Activated T-cell treated with anti-CD3 and anti-CD28 coated beads for 24 hours (primary cell): ENCODE measurements around the gene FGD3.
"Not testable (repeated sequence)": the region's sequence is repeated elsewhere in the genome, so short reads cannot be mapped to it uniquely, and the experiment has no call there.

ENCODE experiments used
- DNase-seq: peaks from one replicate; pipeline ENCODE4 v3.0.0-alpha.2; 2020; ENCODE audit warnings: low read depth

The FGD3 gene, protein sequence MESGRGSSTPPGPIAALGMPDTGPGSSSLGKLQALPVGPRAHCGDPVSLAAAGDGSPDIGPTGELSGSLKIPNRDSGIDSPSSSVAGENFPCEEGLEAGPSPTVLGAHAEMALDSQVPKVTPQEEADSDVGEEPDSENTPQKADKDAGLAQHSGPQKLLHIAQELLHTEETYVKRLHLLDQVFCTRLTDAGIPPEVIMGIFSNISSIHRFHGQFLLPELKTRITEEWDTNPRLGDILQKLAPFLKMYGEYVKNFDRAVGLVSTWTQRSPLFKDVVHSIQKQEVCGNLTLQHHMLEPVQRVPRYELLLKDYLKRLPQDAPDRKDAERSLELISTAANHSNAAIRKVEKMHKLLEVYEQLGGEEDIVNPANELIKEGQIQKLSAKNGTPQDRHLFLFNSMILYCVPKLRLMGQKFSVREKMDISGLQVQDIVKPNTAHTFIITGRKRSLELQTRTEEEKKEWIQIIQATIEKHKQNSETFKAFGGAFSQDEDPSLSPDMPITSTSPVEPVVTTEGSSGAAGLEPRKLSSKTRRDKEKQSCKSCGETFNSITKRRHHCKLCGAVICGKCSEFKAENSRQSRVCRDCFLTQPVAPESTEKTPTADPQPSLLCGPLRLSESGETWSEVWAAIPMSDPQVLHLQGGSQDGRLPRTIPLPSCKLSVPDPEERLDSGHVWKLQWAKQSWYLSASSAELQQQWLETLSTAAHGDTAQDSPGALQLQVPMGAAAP

DNA sequence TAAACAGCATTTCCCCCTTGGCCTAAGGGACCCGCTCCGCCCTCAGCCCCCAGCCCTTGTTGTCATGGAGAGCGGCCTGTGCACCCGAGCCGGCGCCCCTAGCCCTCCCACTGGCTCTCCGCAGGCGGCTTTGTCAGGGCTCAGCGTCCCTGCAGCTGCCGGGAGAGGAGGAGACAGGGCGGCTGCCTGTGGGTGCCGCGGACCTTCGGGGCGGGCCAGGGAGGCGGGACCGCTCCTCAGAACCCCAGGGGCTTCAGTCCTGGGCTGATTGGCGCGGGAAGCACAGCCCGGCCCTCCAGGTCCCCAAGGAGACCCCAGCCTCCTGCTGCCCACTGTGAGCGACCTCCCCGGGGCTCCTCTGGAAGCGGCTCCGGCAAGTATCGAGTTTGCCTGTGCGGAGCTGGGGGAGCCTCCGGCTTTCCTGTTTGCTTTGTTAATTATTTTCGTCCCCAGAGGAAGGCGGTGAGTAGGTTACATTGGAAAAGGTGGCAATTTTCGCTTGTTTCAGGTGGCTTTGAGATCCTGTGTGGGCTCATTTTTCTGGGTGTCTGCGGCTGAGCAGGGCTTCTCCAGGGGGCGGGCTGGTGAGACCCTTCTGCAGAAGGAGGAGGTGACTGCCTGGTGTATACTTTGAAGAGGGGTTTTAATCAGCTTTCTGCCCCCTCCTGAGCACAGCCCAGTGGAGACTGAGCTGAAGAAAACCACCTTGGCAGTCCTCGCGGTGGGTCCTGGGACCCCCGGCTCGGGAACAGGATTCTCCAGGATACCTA lies at the start of gene FGD3:
Gene FGD3, plus strand, starts transcription at position 256 of the 770 bp plus-strand sequence. CDS start 28,734 bp downstream, outside the sequence.
- DNase-seq: peak; percentile 35

- DNase-seq: not testable (repeated sequence)
These were observed 42.2 kb upstream of the FGD3 start for GRCh38 chr9:92905137-92905536.

DNA sequence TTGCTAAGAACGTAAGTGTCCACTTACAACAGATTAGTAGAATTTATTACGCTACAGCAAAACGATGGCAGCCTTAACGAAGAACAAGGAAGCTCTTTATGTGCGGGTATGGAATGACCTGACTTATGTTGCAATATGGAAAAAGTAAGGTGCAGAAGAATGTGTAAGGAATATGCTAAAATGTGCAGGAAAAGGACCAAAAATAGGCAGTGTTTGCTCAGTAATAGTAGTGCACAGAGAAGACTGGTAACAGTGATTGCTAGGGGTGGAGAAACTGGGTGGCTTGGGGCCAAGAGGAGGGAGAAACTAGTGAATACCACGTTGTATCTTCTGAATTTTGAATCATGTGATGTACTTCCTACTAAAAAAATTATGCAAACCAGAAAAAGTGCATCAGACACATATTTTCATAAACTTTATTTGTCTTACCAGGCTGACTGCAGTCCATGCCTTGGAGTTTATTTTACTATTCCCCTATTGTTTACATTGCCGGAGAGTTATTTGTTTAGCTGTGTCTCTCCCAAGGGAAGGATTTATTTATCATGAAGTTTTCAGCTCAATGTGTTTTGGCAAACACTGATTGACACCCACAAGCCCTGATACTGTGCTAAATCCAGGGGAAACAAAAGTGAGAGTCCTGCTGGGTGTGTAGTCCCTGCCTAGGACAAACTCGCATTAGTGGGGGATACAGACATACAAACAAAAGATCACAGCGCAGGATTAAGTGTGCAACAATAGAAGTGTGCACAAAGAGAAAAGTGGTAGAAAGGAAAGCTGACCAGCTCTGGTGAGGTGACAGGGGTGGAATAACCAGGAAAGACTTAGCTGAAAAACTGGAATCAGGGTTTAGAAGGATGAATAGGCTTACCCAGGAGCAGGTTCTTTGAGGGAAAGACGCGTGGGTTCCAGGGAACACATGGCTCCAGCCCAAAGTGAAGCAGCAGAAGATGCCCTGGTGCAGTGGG lies 35.5 kb upstream of the FGD3 start:
- DNase-seq: no peak

GRCh38 chr9:92917176-92917800 lies 30.0 kb upstream of the FGD3 start:
- DNase-seq: no peak

GRCh38 chr9:92920437-92920836 lies 26.9 kb upstream of the FGD3 start:
- no peak for DNase-seq

- DNase-seq: no peak
These were observed 15.7 kb upstream of the FGD3 start for GRCh38 chr9:92931606-92932005.

GRCh38 chr9:92934321-92934720 lies 13.0 kb upstream of the FGD3 start:
- no peak for DNase-seq

- no peak for DNase-seq
These were observed 9.3 kb upstream of the FGD3 start for GRCh38 chr9:92938025-92938424.

DNA sequence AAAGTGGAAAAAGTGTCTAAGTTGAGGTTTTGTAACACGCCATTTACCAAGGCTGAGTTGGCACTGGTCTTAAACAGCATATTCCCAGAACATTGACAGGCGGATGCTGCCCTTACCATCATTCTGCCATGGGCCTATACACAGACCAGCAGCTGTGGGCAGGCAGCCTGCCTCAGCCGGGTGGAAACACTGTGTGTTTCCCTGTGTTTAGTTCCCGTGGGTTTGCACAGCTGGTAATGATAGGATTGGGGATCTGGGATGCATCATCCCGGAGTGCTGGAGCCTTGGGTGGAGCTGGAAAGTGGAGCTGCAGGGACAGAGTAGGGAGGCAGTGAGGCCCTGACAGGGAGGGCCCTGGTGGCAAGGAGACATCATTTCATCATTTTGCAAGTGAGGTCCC lies 5.5 kb upstream of the FGD3 start:
- no peak for DNase-seq

GRCh38 chr9:92942688-92943616 lies 4.4 kb upstream of the FGD3 start:
- DNase-seq: no peak

DNA sequence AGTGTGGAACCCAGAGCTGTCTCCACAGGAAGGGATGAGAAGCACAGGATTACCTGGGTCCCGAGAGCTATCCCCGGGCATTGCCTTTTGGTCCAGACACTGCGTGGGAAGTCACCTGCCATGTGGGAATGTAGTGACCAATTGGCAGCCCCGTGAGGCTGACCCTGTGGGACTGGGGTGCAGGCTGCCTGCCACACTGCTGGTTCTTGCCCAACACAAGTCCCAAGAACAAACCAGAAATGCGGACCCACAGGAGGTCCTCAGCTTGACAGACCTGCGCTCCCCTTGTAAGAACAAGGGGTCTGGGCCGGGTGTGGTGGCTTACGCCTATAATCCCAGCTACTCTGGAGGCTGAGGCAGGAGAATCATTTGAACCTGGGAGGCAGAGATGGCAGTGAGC lies 2.4 kb upstream of the FGD3 start:
- no peak for DNase-seq

DNA sequence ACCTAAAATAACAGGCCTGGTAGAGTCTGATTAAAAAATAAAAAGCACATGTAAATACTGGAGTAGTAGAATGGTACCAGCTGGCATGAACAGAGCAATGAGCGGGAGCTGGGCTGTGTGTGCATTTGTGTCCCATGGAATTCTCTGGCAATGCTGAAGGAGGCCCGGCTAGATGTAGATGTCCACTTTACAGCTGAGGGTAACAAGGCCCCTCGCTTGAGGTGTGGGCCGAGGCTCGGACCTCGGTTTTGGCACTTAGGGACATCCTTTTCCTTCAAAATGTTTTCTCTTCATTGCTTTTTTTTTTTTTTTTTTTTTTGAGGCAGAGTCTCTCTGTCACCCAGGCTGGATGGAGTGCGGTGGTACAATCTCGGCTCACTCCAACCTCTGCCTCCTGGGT lies 1.5 kb upstream of the FGD3 start:
- DNase-seq: no peak

GRCh38 chr9:92948038-92948534 lies 763 bp downstream of the FGD3 start:
- no peak for DNase-seq

- no peak for DNase-seq
These were observed 1.3 kb downstream of the FGD3 start for GRCh38 chr9:92948632-92949031.

DNA sequence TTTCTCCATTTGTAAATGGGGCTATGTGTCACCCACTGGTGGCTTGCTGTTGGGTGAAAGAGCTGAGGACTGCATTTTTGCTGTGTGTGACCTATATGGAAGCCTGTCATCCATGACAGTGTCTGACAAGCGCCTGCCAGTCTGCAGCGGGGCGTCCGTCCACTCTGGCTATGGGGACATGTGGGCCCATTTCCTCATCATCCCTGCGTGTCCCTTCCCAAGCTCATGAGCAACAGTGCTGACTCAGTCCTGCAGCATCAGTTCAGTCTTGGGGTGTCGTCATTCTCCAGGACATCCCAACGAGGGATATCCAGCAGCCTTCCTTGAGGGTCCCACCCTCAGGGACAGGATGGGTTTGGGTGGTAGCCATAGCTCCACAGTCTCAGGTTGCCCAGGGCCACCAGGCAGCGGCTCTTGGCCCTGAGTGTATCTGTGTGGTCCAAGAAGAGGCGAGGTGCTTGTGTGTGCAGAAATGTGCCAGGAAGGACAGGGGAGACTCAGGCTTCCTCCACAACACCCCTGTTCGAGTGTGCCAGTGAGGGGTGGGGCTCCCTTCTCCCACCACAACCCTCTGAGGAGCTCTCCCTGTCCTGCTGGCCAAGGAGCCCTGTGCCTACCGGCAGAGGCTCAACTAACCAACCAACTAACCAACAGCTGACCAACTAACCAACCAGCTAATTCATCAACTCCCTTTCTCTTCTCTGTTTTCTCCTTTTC lies 2.1 kb downstream of the FGD3 start:
- no peak for DNase-seq

DNA sequence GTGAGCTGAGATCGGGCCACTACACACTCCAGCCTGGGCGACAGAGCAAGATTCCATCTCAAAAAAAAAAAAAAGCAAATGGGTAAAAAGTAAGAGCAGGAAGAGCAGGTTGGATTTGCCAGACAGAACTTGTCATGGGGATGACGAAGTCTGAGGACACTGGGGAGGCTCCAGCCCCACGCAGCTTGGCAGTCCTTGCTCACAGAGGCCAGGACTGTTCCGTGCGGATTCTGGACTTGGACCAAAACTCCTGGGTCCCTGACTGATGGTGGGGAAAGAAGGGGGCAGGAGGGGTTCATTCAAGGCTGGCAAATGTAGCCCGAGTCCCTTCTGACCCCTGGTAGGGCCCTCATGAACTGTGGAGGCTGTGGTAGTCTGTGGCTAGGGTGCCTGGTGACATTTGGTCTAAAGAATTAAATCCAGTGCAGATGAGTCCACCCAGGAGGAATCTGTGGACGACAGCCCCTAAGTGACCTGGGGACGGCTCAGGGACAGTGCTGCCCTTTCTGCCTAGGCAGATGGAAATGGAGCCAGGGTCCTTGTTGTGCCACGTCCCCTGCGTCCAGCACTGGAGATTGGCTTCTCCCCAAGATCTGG lies 3.1 kb downstream of the FGD3 start:
- DNase-seq: no peak

DNA sequence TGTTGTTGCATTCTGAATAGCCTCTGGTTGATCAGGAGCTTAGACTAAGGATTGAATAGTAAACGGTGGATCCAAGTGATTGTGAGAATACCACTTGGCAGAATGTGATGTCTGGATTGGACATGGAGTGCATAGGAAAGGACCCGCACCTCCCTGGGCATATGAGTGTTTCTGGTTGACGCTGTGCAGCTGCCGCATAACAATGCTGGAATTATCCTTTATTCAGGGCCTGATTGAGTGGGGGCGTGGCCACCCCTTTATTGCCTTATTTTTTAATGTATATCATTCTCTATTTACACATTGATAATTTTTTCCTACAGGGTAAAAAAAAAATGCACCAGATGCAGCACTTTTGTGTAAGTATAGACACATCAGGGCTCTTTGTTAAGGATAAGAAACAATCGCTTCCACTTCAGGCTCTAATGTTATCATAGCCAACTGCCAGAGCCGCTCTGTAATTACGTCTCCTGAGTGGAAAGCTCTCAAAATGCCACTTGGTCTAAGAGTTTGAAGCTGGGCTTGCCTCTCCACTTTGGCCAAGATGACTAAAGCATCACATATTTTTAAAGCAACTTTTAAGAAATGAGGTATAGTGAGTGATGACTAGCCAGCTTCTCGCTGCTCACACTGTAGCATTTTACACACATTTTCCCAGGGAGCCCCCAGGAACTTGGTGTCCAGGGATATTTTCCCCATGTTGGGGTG lies 5.7 kb downstream of the FGD3 start:
- DNase-seq: no peak
